T-helper 1 cell treated with Interleukin-12 subunit alpha and Interleukin-12 subunit beta and Interleukin-4 antibody, amounts not matched to agents 30 μg/mL and 1 μg/mL, for 36 hours (primary cell): Measurements from ENCODE around the gene RTN4RL2.
"Not testable (repeated sequence)": the region's sequence is repeated elsewhere in the genome, so short reads cannot be mapped to it uniquely, and the experiment has no call there.

Experiments used
- H3K27ac Mint-ChIP-seq: one replicate; pipeline ENCODE4 v1.8.0; 2021; ENCODE audit warnings: mild to moderate bottlenecking, mixed read lengths
- H3K27me3 Mint-ChIP-seq: one replicate; pipeline ENCODE4 v1.8.0; 2021; ENCODE audit warnings: low read depth, mixed read lengths
- H3K36me3 Mint-ChIP-seq: one replicate; pipeline ENCODE4 v1.8.0; 2021; ENCODE audit warnings: low read depth, mixed read lengths
- H3K4me1 Mint-ChIP-seq: one replicate; pipeline ENCODE4 v1.8.0; 2021; ENCODE audit warnings: low read depth, mixed read lengths
- H3K4me3 Mint-ChIP-seq: one replicate; pipeline ENCODE4 v1.8.0; 2021; ENCODE audit warnings: mild to moderate bottlenecking, moderate library complexity, mixed read lengths
- H3K9me3 Mint-ChIP-seq: one replicate; pipeline ENCODE4 v1.8.0; 2021; ENCODE audit warnings: mixed read lengths

The RTN4RL2 gene

GRCh38 chr11:57444362-57445121 is 15.8 kb upstream of the RTN4RL2 start:
- H3K36me3 Mint-ChIP-seq: no peaks in the 10 kb centered on the region
- no peaks in the 10 kb centered on the region for H3K4me1 Mint-ChIP-seq
- H3K4me3 Mint-ChIP-seq: no peak overlapping the region
- no peaks in the 10 kb centered on the region for H3K9me3 Mint-ChIP-seq
- no peak overlapping the region for H3K27ac Mint-ChIP-seq
- H3K27me3 Mint-ChIP-seq: peaks cover 19% of the 10 kb centered on the region

GRCh38 chr11:57445122-57445394 is 15.3 kb upstream of the RTN4RL2 start:
- not testable (repeated sequence) for H3K9me3 Mint-ChIP-seq, H3K4me1 Mint-ChIP-seq, H3K36me3 Mint-ChIP-seq, H3K27ac Mint-ChIP-seq, H3K4me3 Mint-ChIP-seq
- peaks cover 24% of the 10 kb centered on the region for H3K27me3 Mint-ChIP-seq

- Mint-ChIP-seq H3K9me3 (no peaks in the 10 kb centered on the region), H3K27ac (no peak overlapping the region), H3K4me1 (no peaks in the 10 kb centered on the region), H3K4me3 (no peak overlapping the region), H3K27me3 (peaks cover 31% of the 10 kb centered on the region), H3K36me3 (no peaks in the 10 kb centered on the region)
These were observed 14.3 kb upstream of the RTN4RL2 start for GRCh38 chr11:57446055-57446454.

- no peaks in the 10 kb centered on the region for H3K9me3 Mint-ChIP-seq
- H3K27me3 Mint-ChIP-seq: peaks cover 53% of the 10 kb centered on the region
- no peak overlapping the region for H3K4me3 Mint-ChIP-seq
- H3K27ac Mint-ChIP-seq: no peak overlapping the region
- H3K36me3 Mint-ChIP-seq: no peaks in the 10 kb centered on the region
- peaks cover 9% of the 10 kb centered on the region for H3K4me1 Mint-ChIP-seq
These were observed 6.7 kb upstream of the RTN4RL2 start for GRCh38 chr11:57453543-57454177.

GRCh38 chr11:57456960-57457642 is 3.2 kb upstream of the RTN4RL2 start:
- Mint-ChIP-seq H3K4me3 (peak overlapping the region; percentile 28), H3K27ac (no peak overlapping the region), H3K27me3 (peaks cover 63% of the 10 kb centered on the region), H3K9me3 (no peaks in the 10 kb centered on the region), H3K36me3 (no peaks in the 10 kb centered on the region), H3K4me1 (peaks cover 21% of the 10 kb centered on the region)

GRCh38 chr11:57457643-57458023 is 2.7 kb upstream of the RTN4RL2 start:
- Mint-ChIP-seq H3K4me3 (peak overlapping the region; percentile 31), H3K4me1 (peaks cover 21% of the 10 kb centered on the region), H3K27ac (no peak overlapping the region), H3K27me3 (peaks cover 64% of the 10 kb centered on the region), H3K9me3 (no peaks in the 10 kb centered on the region), H3K36me3 (no peaks in the 10 kb centered on the region)

GRCh38 chr11:57458060-57458409 is 2.3 kb upstream of the RTN4RL2 start:
- H3K27me3 Mint-ChIP-seq: peaks cover 65% of the 10 kb centered on the region
- H3K27ac Mint-ChIP-seq: no peak overlapping the region
- H3K36me3 Mint-ChIP-seq: no peaks in the 10 kb centered on the region
- H3K4me1 Mint-ChIP-seq: peaks cover 21% of the 10 kb centered on the region
- H3K4me3 Mint-ChIP-seq: peak overlapping the region; percentile 31
- H3K9me3 Mint-ChIP-seq: no peaks in the 10 kb centered on the region

GRCh38 chr11:57458410-57459163 is 1.7 kb upstream of the RTN4RL2 start:
- Mint-ChIP-seq H3K27me3 (peaks cover 65% of the 10 kb centered on the region), H3K9me3 (no peaks in the 10 kb centered on the region), H3K27ac (no peak overlapping the region), H3K4me3 (peak overlapping the region; percentile 85), H3K4me1 (peaks cover 21% of the 10 kb centered on the region), H3K36me3 (no peaks in the 10 kb centered on the region)

GRCh38 chr11:57459164-57460021 is 935 bp upstream of the RTN4RL2 start:
- Mint-ChIP-seq H3K4me3 (peak overlapping the region; percentile 85), H3K27ac (peak overlapping the region; percentile 45), H3K4me1 (peaks cover 21% of the 10 kb centered on the region), H3K36me3 (no peaks in the 10 kb centered on the region), H3K9me3 (no peaks in the 10 kb centered on the region), H3K27me3 (peaks cover 68% of the 10 kb centered on the region)

- Mint-ChIP-seq H3K4me3 (peak overlapping the region; percentile 51), H3K9me3 (no peaks in the 10 kb centered on the region), H3K27me3 (peaks cover 64% of the 10 kb centered on the region), H3K36me3 (no peaks in the 10 kb centered on the region), H3K27ac (no peak overlapping the region), H3K4me1 (peaks cover 21% of the 10 kb centered on the region)
These were observed 726 bp downstream of the RTN4RL2 start for GRCh38 chr11:57460758-57461749.

GRCh38 chr11:57461841-57462489 is 1.6 kb downstream of the RTN4RL2 start:
- Mint-ChIP-seq H3K4me3 (peak overlapping the region; percentile 51), H3K27me3 (peaks cover 62% of the 10 kb centered on the region), H3K9me3 (no peaks in the 10 kb centered on the region), H3K27ac (no peak overlapping the region), H3K36me3 (no peaks in the 10 kb centered on the region), H3K4me1 (peaks cover 20% of the 10 kb centered on the region)

GRCh38 chr11:57462597-57462996 is 2.3 kb downstream of the RTN4RL2 start:
- peaks cover 15% of the 10 kb centered on the region for H3K4me1 Mint-ChIP-seq
- no peak overlapping the region for H3K4me3 Mint-ChIP-seq
- no peaks in the 10 kb centered on the region for H3K36me3 Mint-ChIP-seq
- no peaks in the 10 kb centered on the region for H3K9me3 Mint-ChIP-seq
- H3K27ac Mint-ChIP-seq: no peak overlapping the region
- peaks cover 55% of the 10 kb centered on the region for H3K27me3 Mint-ChIP-seq
